Breast epithelium (tissue), 3 donors: Measurements from ENCODE around the gene NSUN2.

Experiments
- POLR2A ChIP-seq: fragments of 450-650 bp; IDR thresholded peaks from one replicate; pipeline ENCODE4 v1.6.1; 2016; ENCODE audit warnings: antibody characterized with exemption, mild to moderate bottlenecking, moderate library complexity
- TF ChIP-seq, protein P1 (sequence below), 3 donors: fragments of 450-650 bp; IDR thresholded peaks; one replicate each; pipeline ENCODE4 v1.5.1; 2016 to 2017; ENCODE audit warnings: antibody characterized with exemption in 3 of 3, mild to moderate bottlenecking in 3 of 3, moderate library complexity in 3 of 3

DNA sequence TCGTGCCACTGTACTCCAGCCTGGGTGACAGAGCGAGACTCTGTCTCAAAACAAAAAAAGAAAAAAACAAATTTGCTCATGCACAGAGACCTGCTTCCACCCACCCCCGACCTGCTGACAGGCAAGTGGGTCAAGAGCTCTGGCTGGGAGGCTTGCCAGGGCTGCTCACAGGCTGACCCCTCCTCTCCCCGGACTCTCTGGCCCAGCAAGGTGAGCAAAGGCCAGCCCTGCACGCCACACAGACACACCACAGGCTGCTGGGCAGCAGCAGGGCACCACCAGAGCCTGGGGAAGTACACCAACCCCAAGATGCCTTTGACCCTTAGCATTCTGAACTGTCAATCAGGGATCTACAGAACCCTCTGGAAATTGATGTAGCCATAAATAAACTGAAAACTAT, 29.2 kb downstream of the NSUN2 start:
- TF ChIP-seq, protein P1, sequence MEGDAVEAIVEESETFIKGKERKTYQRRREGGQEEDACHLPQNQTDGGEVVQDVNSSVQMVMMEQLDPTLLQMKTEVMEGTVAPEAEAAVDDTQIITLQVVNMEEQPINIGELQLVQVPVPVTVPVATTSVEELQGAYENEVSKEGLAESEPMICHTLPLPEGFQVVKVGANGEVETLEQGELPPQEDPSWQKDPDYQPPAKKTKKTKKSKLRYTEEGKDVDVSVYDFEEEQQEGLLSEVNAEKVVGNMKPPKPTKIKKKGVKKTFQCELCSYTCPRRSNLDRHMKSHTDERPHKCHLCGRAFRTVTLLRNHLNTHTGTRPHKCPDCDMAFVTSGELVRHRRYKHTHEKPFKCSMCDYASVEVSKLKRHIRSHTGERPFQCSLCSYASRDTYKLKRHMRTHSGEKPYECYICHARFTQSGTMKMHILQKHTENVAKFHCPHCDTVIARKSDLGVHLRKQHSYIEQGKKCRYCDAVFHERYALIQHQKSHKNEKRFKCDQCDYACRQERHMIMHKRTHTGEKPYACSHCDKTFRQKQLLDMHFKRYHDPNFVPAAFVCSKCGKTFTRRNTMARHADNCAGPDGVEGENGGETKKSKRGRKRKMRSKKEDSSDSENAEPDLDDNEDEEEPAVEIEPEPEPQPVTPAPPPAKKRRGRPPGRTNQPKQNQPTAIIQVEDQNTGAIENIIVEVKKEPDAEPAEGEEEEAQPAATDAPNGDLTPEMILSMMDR (IDR thresholded peaks at IDR 0.05), result no peak
- no peak for TF ChIP-seq POLR2A
